Panc1 (cell line): ENCODE data around the gene RBM47. TPM values are rescaled to one million over a fixed set of nuclear protein-coding genes. Genes with fewer than 3 reads are reported as not detected.

Experiments
- ATAC-seq: fragments of 200-7000 bp; cut with Tn5 transposase; 2 replicates; pipeline ENCODE4 v1.9.1; 2020; ENCODE audit warnings: mild to moderate bottlenecking, moderate library complexity
- BruUV-seq: library from RNA; stranded (reverse); fragments of 400-500 nt; replicated peaks from 2 replicates; lab custom pipeline; 2021; lab: Mats Ljungman, UMichigan
- CTCF ChIA-PET: fragments of 300-600 bp; sonication (Branson Sonifier 250); formaldehyde crosslinking; loops from one replicate; lab custom pipeline; 2022; ENCODE audit warnings: antibody characterized with exemption; lab: Charles Lee
- POLR2A ChIA-PET: fragments of 300-600 bp; sonication (Branson Sonifier 250); formaldehyde crosslinking; loops from one replicate; lab custom pipeline; 2022; ENCODE audit warnings: antibody characterized with exemption; lab: Charles Lee
- DNase-seq: peaks from one replicate; pipeline ENCODE4 v3.0.0-alpha.2; 2010; ENCODE audit warnings: low read depth, low spot score
- H3K27ac ChIP-seq: 2 replicates; pipeline ENCODE4 v1.5.1; 2011; ENCODE audit warnings: mild to moderate bottlenecking, low read length, inconsistent platforms
- H3K27me3 ChIP-seq: fragments of 200-500 bp; sonication (Bioruptor generic); 2 replicates; pipeline ENCODE4 v1.6.0; 2014; ENCODE audit warnings: low read length, inconsistent platforms; ENCODE audit not compliant: control insufficient read depth, insufficient read depth
- H3K36me3 ChIP-seq: fragments of 200-500 bp; sonication (Bioruptor generic); 2 replicates; pipeline ENCODE4 v1.5.1; 2014; ENCODE audit warnings: inconsistent platforms, mild to moderate bottlenecking, low read length, moderate library complexity; ENCODE audit not compliant: control insufficient read depth, insufficient read depth
- H3K4me1 ChIP-seq: 2 replicates; pipeline ENCODE4 v1.5.1; 2011; ENCODE audit warnings: inconsistent platforms, mild to moderate bottlenecking, low read length, moderate library complexity; ENCODE audit not compliant: control insufficient read depth, insufficient read depth
- H3K4me3 ChIP-seq, 2 experiments: 2 replicates each; pipeline ENCODE4 v1.5.1; 2011 to 2012; ENCODE audit warnings: low read depth in 2 of 2, low read length in 2 of 2, mild to moderate bottlenecking in 2 of 2, inconsistent platforms in 1 of 2, moderate library complexity in 1 of 2
- H3K9me3 ChIP-seq: fragments of 200-500 bp; sonication (Bioruptor generic); 2 replicates; pipeline ENCODE4 v1.5.1; 2014; ENCODE audit warnings: low read depth, mild to moderate bottlenecking, inconsistent platforms, low read length, moderate library complexity; ENCODE audit not compliant: control insufficient read depth, insufficient read depth
- POLR2AphosphoS5 ChIP-seq: IDR thresholded peaks from 2 replicates; pipeline ENCODE4 v1.6.1; 2012; ENCODE audit warnings: mild to moderate bottlenecking, low read depth, low read length, moderate library complexity
- SIN3A ChIP-seq: IDR thresholded peaks from 2 replicates; pipeline ENCODE4 v1.6.1; 2012; ENCODE audit warnings: low read depth, mild to moderate bottlenecking, low read length, moderate library complexity, borderline replicate concordance; ENCODE audit not compliant: insufficient read depth
- TCF7L2 ChIP-seq: IDR thresholded peaks from 2 replicates; pipeline ENCODE4 v1.6.1; 2011; ENCODE audit warnings: mild to moderate bottlenecking, low read depth, low read length, inconsistent platforms
- in situ Hi-C: cut with HindIII; loops from 2 replicates; pipeline ENCODE4 v1.10.0; 2016; ENCODE audit warnings: low sequenced_read_pairs, low pct_unique_long_range_greater_than_20kb
- intact Hi-C: fragments of 100-400 bp; cut with micrococcal nuclease; formaldehyde crosslinking; loops from one replicate; pipeline ENCODE4 v1.10.0; 2022; ENCODE audit not compliant: unreplicated experiment
- total RNA-seq: library from RNA; stranded (reverse); gene quantifications from one replicate; pipeline ENCODE4 v1.2.1, GENCODE V29; 2021; ENCODE audit not compliant: unreplicated experiment
- TF ChIP-seq, protein P1 (sequence below), 2 experiments: IDR thresholded peaks; 2 replicates each; pipeline ENCODE4 v1.6.1; 2011 to 2012; ENCODE audit warnings: low read depth in 2 of 2, control low read depth in 1 of 2, low read length in 1 of 2, mild to moderate bottlenecking in 1 of 2, moderate library complexity in 1 of 2; ENCODE audit not compliant: insufficient read depth in 1 of 2
- TF ChIP-seq, protein P2 (sequence below): fragments of 450-650 bp; IDR thresholded peaks from 2 replicates; pipeline ENCODE4 v1.5.1; 2017; ENCODE audit warnings: mild to moderate bottlenecking

Gene RBM47
- total RNA-seq, 1 experiment from 2014 or later, result 2.0 TPM

GRCh38 chr4:40516651-40517050, 113.0 kb downstream of the RBM47 start:
- Histone ChIP-seq H3K27ac (no peak overlapping the region), H3K9me3 (no peaks in the 10 kb centered on the region), H3K4me1 (no peaks in the 10 kb centered on the region), H3K27me3 (no peaks in the 10 kb centered on the region), H3K36me3 (no peaks in the 10 kb centered on the region), H3K4me3 (no peak overlapping the region)
- intact Hi-C loops, result no loop called here
- ATAC-seq (no peak), DNase-seq (no peak)
- ChIA-PET CTCF (no interaction called here), POLR2A (no interaction called here)
- TF ChIP-seq POLR2AphosphoS5, result no peak
- TF ChIP-seq, protein P1, sequence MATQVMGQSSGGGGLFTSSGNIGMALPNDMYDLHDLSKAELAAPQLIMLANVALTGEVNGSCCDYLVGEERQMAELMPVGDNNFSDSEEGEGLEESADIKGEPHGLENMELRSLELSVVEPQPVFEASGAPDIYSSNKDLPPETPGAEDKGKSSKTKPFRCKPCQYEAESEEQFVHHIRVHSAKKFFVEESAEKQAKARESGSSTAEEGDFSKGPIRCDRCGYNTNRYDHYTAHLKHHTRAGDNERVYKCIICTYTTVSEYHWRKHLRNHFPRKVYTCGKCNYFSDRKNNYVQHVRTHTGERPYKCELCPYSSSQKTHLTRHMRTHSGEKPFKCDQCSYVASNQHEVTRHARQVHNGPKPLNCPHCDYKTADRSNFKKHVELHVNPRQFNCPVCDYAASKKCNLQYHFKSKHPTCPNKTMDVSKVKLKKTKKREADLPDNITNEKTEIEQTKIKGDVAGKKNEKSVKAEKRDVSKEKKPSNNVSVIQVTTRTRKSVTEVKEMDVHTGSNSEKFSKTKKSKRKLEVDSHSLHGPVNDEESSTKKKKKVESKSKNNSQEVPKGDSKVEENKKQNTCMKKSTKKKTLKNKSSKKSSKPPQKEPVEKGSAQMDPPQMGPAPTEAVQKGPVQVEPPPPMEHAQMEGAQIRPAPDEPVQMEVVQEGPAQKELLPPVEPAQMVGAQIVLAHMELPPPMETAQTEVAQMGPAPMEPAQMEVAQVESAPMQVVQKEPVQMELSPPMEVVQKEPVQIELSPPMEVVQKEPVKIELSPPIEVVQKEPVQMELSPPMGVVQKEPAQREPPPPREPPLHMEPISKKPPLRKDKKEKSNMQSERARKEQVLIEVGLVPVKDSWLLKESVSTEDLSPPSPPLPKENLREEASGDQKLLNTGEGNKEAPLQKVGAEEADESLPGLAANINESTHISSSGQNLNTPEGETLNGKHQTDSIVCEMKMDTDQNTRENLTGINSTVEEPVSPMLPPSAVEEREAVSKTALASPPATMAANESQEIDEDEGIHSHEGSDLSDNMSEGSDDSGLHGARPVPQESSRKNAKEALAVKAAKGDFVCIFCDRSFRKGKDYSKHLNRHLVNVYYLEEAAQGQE (IDR thresholded peaks at IDR 0.05; ENCODE audit: insufficient read depth in 1 of 2, low read depth in 2 of 2, low read length in 1 of 2), result no peak
- TF ChIP-seq, protein P2, sequence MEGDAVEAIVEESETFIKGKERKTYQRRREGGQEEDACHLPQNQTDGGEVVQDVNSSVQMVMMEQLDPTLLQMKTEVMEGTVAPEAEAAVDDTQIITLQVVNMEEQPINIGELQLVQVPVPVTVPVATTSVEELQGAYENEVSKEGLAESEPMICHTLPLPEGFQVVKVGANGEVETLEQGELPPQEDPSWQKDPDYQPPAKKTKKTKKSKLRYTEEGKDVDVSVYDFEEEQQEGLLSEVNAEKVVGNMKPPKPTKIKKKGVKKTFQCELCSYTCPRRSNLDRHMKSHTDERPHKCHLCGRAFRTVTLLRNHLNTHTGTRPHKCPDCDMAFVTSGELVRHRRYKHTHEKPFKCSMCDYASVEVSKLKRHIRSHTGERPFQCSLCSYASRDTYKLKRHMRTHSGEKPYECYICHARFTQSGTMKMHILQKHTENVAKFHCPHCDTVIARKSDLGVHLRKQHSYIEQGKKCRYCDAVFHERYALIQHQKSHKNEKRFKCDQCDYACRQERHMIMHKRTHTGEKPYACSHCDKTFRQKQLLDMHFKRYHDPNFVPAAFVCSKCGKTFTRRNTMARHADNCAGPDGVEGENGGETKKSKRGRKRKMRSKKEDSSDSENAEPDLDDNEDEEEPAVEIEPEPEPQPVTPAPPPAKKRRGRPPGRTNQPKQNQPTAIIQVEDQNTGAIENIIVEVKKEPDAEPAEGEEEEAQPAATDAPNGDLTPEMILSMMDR, result no peak
- TF ChIP-seq TCF7L2, result no peak
- no peak for TF ChIP-seq SIN3A
- in situ Hi-C loops, result no loop called here
- BruUV-seq, result no TSS peak

- no TSS peak for BruUV-seq
- ATAC-seq, result no peak
- Histone ChIP-seq H3K4me1 (no peaks in the 10 kb centered on the region), H3K9me3 (no peaks in the 10 kb centered on the region), H3K4me3 (no peak overlapping the region), H3K27me3 (no peaks in the 10 kb centered on the region), H3K36me3 (no peaks in the 10 kb centered on the region), H3K27ac (no peak overlapping the region)
- no peak for DNase-seq
- TF ChIP-seq TCF7L2 (no peak), POLR2AphosphoS5 (no peak), SIN3A (no peak)
- TF ChIP-seq, protein P2, result no peak
- TF ChIP-seq, protein P1 (IDR thresholded peaks at IDR 0.05; ENCODE audit: insufficient read depth in 1 of 2, low read depth in 2 of 2, low read length in 1 of 2), result no peak
- in situ Hi-C loops (no loop called here), intact Hi-C loops (no loop called here)
- POLR2A ChIA-PET, result no interaction called here
- CTCF ChIA-PET, result no interaction called here
These were observed 114.0 kb downstream of the RBM47 start for GRCh38 chr4:40515398-40516293.
